NCI-H2107 treated with DMSO at 0.1 percent for 48 hours (cell line): ENCODE results near the gene FKBP10.
A peak's percentile ranks its signal among the peaks of the same experiment; 100 is the strongest.
"Not testable (repeated sequence)": the region's sequence is repeated elsewhere in the genome, so short reads cannot be mapped to it uniquely, and the experiment has no call there.

Experiments
- DNase-seq: peaks from one replicate; lab custom pipeline; 2025; ENCODE audit not compliant: unreplicated experiment; lab: John Stamatoyannopoulos, UW

The FKBP10 gene

GRCh38 chr17:41837761-41838538 is 25.1 kb downstream of the FKBP10 start, which contains the start of gene KLHL10:
TSS of gene KLHL10 (plus strand) at chr17:41837825. CDS start at chr17:41837933, 108 bp downstream.
- no peak for DNase-seq

DNA sequence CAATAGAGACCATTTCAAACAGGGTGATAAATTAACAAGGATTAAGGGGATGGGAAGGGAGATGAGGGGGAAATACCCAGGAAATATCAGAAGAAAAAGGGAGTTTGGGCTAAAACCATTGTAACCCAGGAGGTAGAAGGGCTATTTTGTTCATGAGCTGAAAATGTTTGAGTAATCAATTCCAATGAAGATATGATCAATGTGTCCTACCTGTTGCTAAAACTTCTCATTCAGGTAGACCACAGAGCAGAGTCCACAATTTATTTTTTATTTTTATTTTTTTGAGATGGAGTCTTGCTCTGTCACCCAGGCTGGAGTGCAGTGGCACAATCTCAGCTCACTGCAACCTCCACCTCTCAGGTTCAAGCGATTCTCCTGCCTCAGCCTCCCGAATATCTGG is 26.6 kb downstream of the FKBP10 start:
- DNase-seq, result not testable (repeated sequence)

- DNase-seq, result not testable (repeated sequence)
These were observed 28.0 kb downstream of the FKBP10 start for GRCh38 chr17:41840781-41841180.

GRCh38 chr17:41844971-41845370 is 32.2 kb downstream of the FKBP10 start:
- DNase-seq, result no peak

- no peak for DNase-seq
These were observed 36.0 kb downstream of the FKBP10 start for GRCh38 chr17:41848788-41849187.

DNA sequence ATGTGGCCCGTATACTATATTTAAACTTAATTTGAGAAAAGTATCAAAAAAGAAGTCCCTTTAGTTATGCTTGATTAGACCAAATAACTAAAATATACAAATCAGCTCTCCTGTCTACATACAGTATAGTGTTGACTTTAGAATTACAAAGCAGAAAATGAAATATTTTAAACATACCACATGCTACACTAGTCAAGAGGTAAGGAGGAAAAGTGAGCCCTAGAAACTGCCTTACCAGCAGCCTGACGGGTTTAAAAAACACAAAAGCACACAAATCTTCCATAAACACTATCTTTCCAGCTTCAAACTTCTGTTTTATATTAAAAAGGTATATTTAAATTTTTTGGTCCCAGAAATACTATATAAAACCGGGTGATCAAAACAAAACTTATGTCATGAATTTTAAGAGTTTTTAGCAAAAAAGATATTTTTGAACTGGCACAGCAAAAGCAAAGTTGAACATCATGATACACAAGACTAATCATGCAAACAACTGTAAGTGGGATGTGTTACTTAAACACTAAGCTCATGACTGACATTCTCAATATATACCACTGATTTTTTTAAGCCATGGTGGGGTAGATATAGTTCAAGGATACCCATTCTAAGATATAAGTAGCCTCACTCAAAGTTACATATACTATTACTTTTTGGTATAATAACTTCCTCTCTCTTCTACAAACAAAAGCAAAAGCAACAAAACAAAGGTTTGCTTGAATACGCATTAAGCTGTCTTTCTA is 36.6 kb downstream of the FKBP10 start:
- DNase-seq, result no peak

DNA sequence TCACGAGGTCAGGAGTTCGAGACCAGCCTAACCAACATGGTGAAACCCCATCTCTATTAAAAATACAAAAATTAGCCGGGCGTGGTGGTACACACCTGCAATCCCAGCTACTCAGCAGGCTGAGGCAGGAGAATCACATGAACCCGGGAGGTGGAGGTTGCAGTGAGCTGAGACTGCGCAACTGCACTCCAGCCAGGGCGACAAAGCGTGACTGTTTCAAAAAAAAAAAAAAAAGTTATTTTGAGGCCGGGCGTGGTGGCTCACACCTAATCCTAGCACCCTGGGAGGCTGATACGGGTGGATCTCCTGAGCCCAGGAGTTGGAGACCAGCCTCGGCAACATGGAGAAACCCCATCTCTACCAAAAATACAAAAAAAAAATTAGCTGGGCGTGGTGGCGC is 38.6 kb downstream of the FKBP10 start:
- DNase-seq, result not testable (repeated sequence)

DNA sequence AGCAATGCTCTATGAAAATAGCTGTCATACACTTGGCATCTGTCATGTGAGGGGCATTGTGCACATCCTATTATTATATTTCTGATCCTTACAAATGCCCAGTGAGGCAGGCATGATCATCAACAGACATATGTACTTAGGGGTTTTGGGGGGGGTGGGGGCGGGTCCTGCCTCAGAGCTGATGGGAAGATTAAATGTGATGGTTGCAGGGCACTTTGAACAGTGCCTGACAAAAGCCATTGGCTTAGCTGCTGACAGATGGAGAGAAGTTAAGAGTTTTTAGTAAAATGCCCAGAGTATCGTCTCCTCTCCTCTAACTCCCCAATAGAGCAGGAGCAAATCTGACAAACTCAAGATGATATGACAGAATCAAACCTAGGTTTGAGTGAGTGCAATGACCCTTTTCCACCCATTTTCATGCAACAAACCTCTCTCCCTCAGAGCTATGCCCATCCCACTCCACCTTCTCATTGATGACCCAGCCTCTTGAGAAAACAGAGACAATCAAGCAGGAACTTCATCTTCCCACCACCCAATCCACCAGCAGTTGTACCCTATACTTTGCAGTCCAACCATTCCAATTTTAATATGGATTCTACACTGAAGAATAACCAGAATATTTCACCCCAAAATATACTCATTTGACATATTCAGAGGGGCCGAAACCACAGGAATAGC is 47.6 kb downstream of the FKBP10 start:
- peak; percentile 6 for DNase-seq

DNA sequence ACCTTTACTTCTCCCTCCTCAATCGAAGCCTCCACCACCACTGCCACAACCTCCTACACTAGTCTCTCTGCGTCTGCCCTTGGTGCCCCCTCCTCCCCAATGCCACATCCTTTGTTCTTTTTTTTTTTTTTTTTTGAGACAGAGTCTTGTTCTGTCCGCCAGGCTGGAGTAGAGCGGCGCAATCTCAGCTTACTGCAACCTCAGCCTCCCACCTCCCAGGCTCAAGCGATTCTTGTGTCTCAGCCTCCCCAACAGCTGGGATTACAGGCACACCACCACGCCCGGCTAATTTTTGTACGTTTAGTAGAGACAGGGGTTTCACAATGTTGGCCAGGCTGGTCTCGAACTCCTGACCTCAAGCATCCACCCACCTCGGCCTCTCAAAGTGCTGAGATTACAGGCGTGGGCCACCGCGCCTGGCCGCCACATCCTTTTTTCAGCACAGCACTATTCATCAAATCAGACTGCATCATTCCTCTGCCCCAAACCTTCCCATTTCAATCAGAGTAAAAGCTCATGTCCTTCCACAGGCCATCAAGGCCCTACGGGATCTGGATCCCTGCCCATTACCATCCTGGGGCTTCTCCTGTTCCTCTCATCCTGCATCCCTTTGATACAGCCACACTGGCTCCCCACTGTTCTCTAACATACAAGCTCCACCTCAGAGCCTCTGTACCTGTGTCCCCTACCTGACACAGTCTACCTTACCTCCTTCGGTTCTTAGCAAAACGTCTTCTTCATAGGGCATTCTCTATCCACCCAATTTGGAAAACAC is 50.5 kb downstream of the FKBP10 start:
- DNase-seq, result no peak

DNA sequence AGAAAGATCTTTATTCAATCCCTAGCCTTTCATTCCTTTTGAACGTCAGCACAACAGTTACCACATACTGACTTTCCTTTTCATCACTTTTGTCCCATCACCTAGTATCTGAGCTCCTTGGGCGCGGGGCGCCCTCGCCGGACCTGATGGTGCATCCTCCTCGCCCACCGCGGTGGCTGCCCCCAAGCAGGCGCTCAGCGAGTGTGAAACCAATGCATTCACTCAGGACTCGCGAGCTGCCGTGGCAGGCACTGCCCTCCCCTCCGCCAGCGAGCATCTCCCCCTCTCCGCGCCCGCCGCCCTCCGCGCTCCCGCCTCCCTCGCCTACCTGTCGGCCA is 51.7 kb downstream of the FKBP10 start:
- DNase-seq, result no peak

DNA sequence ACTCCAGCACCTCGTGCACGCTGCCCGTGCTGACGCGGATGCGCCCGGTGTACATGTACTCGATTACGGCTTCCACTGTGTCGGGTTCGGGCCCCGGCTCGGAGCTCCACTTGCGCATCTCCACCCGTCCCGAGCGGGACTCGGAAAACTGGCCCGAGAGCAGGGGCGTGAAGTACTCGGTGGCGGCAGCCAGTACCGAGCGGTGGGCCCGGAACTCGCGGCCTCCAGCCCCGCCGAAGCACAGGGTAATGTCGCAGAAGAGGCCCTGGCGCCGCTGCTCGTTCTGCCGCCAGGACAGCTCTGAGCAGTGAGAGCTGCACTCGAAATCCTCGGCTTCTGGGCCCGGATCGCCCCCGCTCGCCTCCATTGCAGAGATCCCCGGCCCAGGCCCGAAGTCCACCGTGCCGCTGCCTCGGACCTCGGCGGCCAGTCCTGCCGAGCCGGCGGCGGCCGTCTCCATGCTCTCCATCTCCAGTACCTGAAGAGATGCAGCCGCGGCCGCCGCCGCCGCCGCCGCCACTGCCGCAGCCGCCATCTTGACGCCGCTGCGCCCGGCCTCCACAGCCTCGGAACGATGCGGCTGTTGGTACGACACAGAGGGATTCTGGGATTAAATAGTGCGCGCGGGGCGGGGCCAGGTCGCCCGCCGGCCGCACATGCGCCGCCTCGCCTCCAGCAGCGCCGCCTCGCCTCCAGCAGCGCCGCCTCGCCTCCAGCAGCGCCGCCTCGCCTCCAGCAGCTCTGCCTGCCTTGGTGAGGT is 52.2 kb downstream of the FKBP10 start, which contains the start of gene KLHL11:
KLHL11 (minus strand) TSS at position 588 of the 760 bp plus-strand sequence; CDS start at position 535, 53 bp downstream.
- peak; percentile 54 for DNase-seq

DNA sequence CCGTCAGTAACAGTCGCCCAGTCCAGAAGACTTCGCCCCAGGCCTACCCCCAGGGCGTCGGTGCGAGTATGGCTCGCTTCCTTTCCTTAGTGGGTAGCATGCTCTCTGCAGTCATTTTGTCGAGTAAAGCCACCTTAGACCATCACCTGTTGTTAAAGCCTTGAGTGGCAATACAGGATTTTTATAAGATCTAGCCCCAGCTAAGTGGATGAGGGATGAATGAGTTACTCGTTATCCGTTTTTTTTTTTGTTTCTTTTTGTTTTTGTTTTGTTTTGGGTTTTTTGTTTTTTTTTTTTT is 52.7 kb downstream of the FKBP10 start:
- peak; percentile 49 for DNase-seq

- DNase-seq, result no peak
These were observed 55.8 kb downstream of the FKBP10 start for GRCh38 chr17:41868568-41868967.

DNA sequence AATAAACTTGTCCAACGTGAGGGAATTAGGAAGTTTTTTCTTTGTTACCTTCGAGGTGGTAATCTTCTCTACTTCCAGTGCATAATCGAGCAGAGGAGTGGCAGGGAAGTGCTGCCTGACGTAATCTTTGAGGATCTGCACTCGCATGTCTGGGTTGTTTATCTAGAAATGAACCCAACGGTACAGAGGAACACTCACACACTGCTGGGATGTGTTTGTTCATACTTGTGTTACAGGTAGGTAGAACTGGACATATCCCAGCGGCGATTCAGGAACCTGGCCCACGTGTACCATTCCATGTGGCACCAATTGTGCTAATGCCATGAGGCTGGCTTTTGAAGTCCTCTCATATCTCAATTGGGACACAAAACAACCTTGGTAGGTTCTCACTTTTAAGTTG is 56.6 kb downstream of the FKBP10 start:
- DNase-seq, result no peak

GRCh38 chr17:41870097-41870496 is 57.3 kb downstream of the FKBP10 start:
- DNase-seq, result no peak

- DNase-seq, result no peak
These were observed 57.8 kb downstream of the FKBP10 start for GRCh38 chr17:41870627-41871026.

DNA sequence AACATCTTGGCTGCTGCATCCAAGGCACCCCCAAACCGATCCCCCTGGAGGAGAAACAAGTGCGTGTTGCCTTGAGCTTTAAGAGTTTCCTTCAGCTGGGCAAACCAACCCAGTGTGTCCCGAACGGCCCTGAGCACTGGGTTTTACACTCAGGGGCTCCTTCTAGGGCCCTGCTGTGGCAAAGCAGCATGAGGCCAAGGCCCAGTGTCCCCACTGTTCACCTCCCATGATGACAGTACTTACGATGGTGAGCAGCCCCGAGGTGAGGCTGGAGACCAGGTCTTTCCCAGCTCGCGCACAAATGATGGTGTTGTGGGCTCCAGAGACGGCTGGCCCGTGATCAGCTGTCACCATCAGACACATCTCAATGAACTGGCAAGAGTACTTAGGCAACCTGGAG is 59.0 kb downstream of the FKBP10 start:
- DNase-seq, result no peak
